ENCODE measurements around the gene MAPKAP1. TPM values are rescaled to one million over a fixed set of nuclear protein-coding genes. Genes with fewer than 3 reads are reported as not detected.
A peak's percentile ranks its signal among the peaks of the same experiment; 100 is the strongest.

The MAPKAP1 gene
- total and polyA plus RNA-seq, 2 of the 13 experiments (the other 11 are each of a cell fraction or from before 2014, with no cell fraction given): 45.0 to 64.3 TPM

GRCh38 chr9:125681086-125681622, 25.9 kb downstream of the MAPKAP1 start (continued):
- TF ChIP-seq CSRNP2 (CRISPR knock-in tag; conservative IDR thresholded peaks at IDR 0.05; ENCODE audit: low read depth) (no peak), NFE2L1 (CRISPR knock-in tag; IDR thresholded peaks at IDR 0.05; ENCODE audit: borderline replicate concordance) (no peak), KLF15 (CRISPR knock-in tag; IDR thresholded peaks at IDR 0.05; ENCODE audit: borderline replicate concordance) (no peak), ARID3A (IDR thresholded peaks at IDR 0.05; ENCODE audit: low read depth, low read length) (no peak), HMG20A (CRISPR knock-in tag; IDR thresholded peaks at IDR 0.05; ENCODE audit: borderline replicate concordance) (no peak), ZNF101 (CRISPR knock-in tag; IDR thresholded peaks at IDR 0.05; ENCODE audit: borderline replicate concordance, low read depth) (no peak)

GRCh38 chr9:125680445-125680844, 26.6 kb downstream of the MAPKAP1 start:
- Histone ChIP-seq H3K4me3 (replicated peaks in 1 of 3; ENCODE audit: insufficient read depth in 1 of 3, low read depth in 2 of 3, low read length in 3 of 3) (no peak overlapping the region), H4K20me1 (ENCODE audit: insufficient read depth, low read length) (no peaks in the 10 kb centered on the region; the same call in 1 of the 2 replicates), H2AFZ (ENCODE audit: low read length) (no peak overlapping the region), H3K9me3 (ENCODE audit: low read length) (no peaks in the 10 kb centered on the region), H3K79me2 (ENCODE audit: insufficient read depth, low read length) (peaks cover 6% of the 10 kb centered on the region), H3K9ac (ENCODE audit: insufficient read depth, low read depth, low read length) (no peak overlapping the region), H3K27ac (ENCODE audit: extremely low read length, insufficient read depth, low read length) (no peak overlapping the region), H3K4me2 (ENCODE audit: low read depth, low read length) (no peak overlapping the region), H3K27me3 (ENCODE audit: control insufficient read depth in 1 of 2, insufficient read depth in 2 of 2, low read length in 2 of 2) (no peaks in the 10 kb centered on the region), H3K4me1 (ENCODE audit: insufficient read depth, low read length) (peaks cover 21% of the 10 kb centered on the region), H3K36me3 (replicated peaks in 1 of 2; ENCODE audit: control insufficient read depth in 1 of 2, insufficient read depth in 2 of 2, low read length in 2 of 2) (no peaks in the 10 kb centered on the region)
- no TSS peak for BruUV-seq (replicated peaks)
- DNase-seq (ENCODE audit: low spot score): no peak
- no peak for FAIRE-seq
- no peak for TF ChIP-seq CAMTA2 (CRISPR knock-in tag; IDR thresholded peaks at IDR 0.05; ENCODE audit: borderline replicate concordance)
- peak; percentile 80 for TF ChIP-seq MAFF (IDR thresholded peaks at IDR 0.05; ENCODE audit: low read depth, low read length)
- TF ChIP-seq MAFK (conservative IDR thresholded peaks at IDR 0.05 in 1 of 2, IDR thresholded peaks at IDR 0.05 in 1 of 2; ENCODE audit: low read length in 2 of 2): peak; percentile 41 to 83
- in situ Hi-C loops (cut with HindIII; ENCODE audit: extremely low pct_ligation_motif_present, low pct_unique_long_range_greater_than_20kb): no loop called here
- no peak for ATAC-seq
- POLR2A ChIA-PET: interaction anchor here (1.3 to 2.3 kb wide), 2 partner anchors 26 kb away, joined by 4 to 15 read pairs; partner anchors contain the start of gene MAPKAP1
- intact Hi-C loops (cut with micrococcal nuclease; ENCODE audit: unreplicated experiment): no loop called here
- CTCF ChIA-PET (ENCODE audit: low intra/inter-chr PET ratio, low total read pairs): no interaction called here

All from HepG2 (cell line).